Hematopoietic multipotent progenitor cell treated with erythropoietin and hydrocortisone succinate and interleukin-3 and kit ligand, for 15 days (in vitro differentiated cells): ENCODE results near the gene XYLT1.

Source experiments
- DNase-seq: peaks from one replicate; pipeline ENCODE4 v3.0.0-alpha.2; 2015; ENCODE audit warnings: low spot score

XYLT1 gene

GRCh38 chr16:17331991-17332390 lies 138.8 kb downstream of the XYLT1 start:
- no peak for DNase-seq

GRCh38 chr16:17331071-17331607 lies 139.6 kb downstream of the XYLT1 start:
- DNase-seq = no peak

DNA sequence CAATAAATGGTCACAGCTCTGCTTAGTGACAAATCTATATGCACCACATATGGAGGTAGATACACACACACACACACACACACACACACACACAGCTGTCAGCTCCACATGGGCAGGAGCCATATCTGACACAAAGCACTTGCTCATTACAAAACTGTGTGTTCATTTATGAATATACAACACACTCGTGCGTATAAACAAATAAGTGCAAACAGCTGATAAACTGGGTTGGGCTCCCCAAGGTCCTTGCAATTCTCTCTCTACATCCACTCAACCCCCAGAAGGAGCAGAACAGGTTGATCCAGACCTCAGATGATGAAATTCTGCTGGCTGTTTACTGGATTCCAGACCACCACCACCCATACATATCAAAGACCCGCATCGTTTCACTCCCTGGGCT lies 140.7 kb downstream of the XYLT1 start:
- no peak for DNase-seq

DNA sequence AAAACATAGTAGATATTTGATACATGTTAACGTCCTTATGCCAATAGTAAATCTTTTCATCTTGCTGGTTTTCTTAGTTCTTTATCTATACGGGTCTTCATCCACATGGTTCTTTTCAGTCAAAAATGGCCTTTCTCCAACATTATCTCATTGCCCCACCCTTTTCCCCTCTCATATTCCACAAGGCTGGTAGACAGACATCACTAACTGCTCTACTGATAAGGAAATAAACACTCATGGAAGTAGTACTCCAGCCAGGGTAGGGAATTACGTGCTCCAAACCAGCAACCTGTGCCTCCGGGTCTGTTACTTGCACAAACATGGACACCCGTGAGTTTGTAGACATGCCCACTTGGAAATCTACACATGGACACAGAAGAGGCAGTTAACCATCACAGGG lies 141.4 kb downstream of the XYLT1 start:
- DNase-seq = no peak

GRCh38 chr16:17328932-17329331 lies 141.8 kb downstream of the XYLT1 start:
- no peak for DNase-seq

DNA sequence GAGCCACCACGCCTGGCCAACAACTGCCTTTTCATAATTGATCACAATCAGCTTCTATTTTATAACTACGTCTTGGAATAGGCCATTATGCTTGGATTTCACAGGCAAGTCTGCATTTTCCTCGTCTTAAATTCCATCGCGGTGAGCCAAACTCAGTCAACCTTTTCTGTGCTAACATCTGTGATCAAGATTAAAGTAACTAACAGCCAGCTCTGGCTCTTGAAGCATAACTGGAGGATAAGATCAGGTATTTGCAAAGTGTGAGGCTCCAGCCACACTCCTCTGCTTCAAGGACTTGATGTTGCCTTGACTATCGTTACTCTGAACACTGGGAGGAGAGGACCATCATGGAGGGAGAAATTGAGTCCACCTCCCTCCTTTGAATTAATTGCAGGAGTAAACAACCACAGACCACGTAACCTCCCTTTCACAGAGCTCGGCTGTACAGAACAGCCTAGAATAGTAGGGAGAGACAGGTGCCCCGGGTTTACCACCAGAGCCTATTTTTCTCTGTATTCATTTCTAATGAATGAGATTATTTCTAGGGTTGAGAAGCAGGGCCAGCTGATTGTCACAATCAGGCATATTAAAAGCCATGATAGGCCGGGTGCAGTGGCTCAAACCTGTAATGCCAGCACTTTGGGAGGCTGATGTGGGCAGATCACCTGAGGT lies 143.0 kb downstream of the XYLT1 start:
- no peak for DNase-seq

- no peak for DNase-seq
Measured at GRCh38 chr16:17325476-17326143, 145.2 kb downstream of the XYLT1 start.

GRCh38 chr16:17324451-17324850 lies 146.3 kb downstream of the XYLT1 start:
- DNase-seq = no peak

DNA sequence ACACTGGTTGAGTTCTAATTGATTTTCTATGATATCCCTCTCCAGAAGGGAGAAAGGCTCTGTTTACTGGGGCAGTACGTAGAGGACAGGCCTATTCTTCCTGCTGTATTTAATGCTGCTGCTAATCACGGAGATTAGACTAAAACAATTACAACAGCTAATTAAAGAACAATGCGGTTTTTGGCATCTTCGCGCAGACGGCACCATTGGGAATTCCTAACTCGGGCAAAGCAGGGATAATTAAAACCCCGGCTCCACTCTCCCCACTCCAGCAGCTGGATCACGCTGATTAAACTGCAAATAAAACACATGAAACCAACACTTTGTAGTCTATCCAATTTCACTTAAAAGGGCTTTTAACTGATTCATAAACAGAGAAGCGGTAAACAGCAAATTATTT lies 147.6 kb downstream of the XYLT1 start:
- DNase-seq = no peak

DNA sequence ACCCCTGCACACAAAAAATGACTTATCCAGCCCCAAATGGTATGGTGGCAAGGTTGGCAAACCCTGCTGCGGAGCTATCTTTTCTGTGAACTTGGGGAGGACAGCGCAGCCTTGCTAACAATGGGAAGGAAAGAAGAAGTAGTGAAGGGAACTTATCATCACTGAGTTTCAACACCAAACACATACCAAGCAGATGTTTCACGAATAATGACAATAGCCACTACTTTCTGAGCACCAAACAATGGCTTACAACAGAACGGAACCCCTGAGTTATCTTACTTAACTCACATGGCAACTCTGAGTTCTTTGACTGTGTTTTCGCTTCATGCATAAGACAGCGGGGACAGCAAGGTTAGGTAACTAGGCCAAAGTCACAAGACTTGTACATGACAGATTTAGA lies 148.9 kb downstream of the XYLT1 start:
- DNase-seq = no peak

GRCh38 chr16:17320009-17320408 lies 150.8 kb downstream of the XYLT1 start:
- DNase-seq = no peak

GRCh38 chr16:17318238-17318637 lies 152.5 kb downstream of the XYLT1 start:
- DNase-seq = no peak

DNA sequence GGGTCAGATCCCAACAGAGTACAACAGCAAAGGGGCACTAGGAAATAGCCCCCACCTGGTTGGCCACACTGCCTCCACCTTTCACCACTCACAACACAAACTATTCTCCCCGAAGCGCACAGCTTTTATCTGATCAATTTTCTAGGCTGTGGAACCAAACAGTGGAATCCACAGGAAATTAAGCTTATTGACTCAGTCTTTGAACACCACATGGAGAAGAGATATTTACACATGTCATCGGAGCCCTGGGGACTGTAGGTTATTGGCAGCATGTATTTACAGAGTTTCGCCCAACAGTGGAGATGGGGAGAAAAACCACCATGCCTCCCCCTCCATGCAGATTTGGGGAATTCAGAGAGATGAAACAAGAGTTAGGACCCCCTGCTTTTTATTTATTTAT lies 154.8 kb downstream of the XYLT1 start:
- DNase-seq = no peak

- no peak for DNase-seq
Measured at GRCh38 chr16:17313793-17314547, 156.8 kb downstream of the XYLT1 start.

DNA sequence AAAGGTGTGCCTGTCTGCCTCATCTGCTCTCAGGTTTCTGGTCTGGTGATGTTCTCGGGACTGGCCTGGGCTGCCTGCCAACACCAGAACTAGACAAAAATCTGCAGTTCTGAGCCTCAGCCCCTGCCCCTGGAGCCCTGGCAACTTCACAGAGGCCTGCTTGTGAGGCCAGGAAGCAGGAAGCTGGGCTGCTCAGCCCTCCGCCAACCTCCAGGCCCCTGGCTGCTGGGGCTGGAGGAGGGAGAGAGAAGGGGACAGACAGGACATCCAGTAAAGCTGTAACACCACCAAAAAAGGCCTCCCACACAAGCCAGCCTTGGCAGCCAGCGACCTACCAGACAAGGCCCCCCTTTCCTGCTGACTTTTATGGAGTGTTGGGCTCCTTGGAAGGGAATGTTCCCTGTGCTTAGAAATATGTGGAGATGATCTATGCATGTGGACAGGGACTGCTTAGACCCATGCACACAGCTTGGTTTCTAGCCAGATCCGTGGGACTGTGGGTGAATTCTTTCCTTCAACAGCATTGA lies 157.6 kb downstream of the XYLT1 start:
- DNase-seq = no peak

DNA sequence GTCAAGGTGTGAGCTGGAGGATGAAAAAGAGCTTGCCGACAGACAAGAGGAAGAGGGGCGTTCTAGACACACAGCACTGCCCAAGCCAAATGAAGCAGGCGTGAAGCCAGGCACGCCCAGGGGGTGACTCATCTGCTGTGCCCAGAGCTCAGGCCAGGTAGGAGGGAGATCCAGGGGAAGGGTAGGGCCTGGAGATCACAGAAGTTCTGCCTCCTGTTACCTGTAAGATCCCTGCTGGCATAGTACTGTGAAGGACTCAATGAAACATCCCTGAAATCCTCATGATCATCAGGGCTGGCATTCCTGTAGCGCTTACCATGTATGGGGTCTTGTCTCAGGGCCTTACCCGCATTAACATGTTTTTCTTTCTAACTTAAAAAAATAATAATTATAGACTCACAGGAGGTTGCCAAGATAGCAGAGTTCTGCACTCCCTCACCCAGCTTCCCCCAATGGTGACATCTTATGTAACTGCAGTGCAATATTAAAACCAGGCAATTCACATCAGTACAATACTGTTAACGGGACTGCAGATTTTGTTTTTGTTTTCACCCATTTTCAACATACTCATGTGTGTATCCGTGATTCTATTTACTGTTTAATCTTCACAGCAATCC lies 158.6 kb downstream of the XYLT1 start:
- DNase-seq = no peak

GRCh38 chr16:17311333-17312093 lies 159.2 kb downstream of the XYLT1 start:
- DNase-seq = no peak

- DNase-seq = no peak
Measured at GRCh38 chr16:17309510-17309909, 161.2 kb downstream of the XYLT1 start.

GRCh38 chr16:17308186-17308585 lies 162.6 kb downstream of the XYLT1 start:
- no peak for DNase-seq

GRCh38 chr16:17307504-17307903 lies 163.3 kb downstream of the XYLT1 start:
- DNase-seq = no peak

- no peak for DNase-seq
Measured at GRCh38 chr16:17306745-17307144, 164.0 kb downstream of the XYLT1 start.
